GM21390 (cell line): ENCODE data around the gene KIAA0040.
A peak's percentile ranks its signal among the peaks of the same experiment; 100 is the strongest.

Experiments
- ATAC-seq: cut with Tn5 transposase; IDR thresholded peaks from one replicate; pipeline ENCODE4 v1.9.1; 2021; ENCODE audit not compliant: unreplicated experiment

Gene KIAA0040

DNA sequence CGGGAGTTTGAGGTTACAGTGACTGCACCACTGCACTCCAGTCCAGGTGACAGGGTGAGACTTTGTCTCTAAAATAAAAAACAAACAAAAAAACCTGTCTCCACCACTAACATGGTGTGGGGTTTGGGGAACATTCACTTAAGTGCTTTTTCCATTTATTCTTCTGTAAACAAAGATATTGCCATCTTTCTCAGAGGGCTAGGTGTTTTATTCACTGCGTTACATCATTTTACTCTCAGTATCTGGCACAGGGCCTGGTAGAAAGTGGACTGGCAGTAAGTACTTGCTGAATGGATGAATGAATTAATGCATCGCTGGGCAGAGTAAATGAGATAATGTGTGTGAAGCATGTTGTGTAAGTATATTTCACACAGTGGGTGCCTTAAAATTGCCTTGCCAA, 20.1 kb downstream of the KIAA0040 start:
- ATAC-seq, result no peak

- ATAC-seq, result no peak
Measured at GRCh38 chr1:175171036-175171913, 21.3 kb downstream of the KIAA0040 start.

DNA sequence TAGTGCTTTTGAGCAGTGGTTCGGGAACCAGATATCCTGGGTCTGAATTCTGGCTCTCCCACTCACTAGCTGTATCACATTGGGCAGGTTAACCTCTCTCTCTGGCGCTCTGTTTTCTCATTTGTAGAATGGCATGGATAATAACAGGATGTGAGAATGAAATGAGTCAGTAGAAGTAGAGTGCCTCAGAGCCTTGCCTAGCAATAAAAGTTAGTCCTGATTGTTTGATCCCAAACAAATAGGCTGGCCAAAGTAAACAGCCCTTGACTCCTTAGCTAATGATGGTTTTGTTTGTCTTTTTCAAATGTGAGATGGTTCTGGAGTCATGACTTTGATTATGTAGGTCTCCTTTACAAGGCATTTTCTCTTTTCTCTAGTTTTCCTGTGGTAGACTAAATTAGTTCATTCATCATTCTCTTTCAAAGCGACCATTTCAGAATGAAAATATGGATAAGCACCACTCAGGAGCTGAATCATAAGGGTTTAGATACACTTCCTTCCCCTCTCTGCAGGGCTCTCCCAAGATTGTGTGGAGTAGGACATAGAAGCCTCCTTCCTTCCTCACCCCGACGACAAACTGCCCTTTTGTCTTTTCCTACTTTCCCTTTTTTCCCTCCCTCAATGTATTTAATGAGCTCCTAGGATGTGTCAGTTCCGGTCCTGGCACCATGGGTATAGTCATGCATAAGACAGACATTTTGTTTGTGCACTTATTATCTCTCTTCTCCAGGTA, 23.1 kb downstream of the KIAA0040 start:
- no peak for ATAC-seq

- no peak for ATAC-seq
Measured at GRCh38 chr1:175168782-175169181, 23.8 kb downstream of the KIAA0040 start.

GRCh38 chr1:175167861-175168260, 24.7 kb downstream of the KIAA0040 start:
- ATAC-seq, result no peak

DNA sequence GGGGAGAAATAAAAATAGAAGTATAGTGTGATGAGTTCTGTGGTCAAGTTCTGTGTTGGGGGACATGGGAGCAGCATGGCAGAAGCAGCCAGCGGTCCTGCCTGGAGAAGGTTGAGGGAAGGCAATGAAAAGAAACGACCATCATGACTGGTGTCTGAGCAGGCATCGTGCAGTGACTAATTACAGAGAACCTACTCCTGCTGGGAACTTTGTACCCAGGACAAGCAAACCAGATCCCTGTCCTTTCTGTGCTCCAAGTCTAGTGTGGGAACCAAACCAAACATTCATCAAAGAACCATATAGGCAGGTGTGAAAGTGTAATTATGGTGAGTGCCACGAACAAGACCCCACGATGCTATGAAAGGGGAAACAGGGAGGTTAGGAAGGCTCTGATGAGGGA, 25.8 kb downstream of the KIAA0040 start:
- no peak for ATAC-seq

DNA sequence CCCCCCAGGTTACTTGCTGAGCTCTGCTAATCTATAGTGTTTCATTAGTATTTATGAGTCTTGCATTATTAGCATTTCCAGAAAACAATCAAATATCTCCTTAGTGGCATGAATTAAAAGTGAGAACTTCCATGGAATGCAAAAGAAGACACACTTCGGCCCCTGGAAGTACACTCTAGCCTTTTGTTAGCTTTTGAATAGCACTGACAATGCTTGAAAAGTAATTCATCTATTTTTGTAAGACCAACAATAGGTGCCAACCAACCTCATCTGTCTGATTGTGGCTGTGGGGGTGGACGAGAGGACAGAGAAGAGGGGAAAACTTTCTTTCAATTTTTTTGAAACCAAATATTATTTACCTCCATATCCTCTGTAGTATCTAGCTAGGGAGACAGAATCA, 27.8 kb downstream of the KIAA0040 start:
- no peak for ATAC-seq

DNA sequence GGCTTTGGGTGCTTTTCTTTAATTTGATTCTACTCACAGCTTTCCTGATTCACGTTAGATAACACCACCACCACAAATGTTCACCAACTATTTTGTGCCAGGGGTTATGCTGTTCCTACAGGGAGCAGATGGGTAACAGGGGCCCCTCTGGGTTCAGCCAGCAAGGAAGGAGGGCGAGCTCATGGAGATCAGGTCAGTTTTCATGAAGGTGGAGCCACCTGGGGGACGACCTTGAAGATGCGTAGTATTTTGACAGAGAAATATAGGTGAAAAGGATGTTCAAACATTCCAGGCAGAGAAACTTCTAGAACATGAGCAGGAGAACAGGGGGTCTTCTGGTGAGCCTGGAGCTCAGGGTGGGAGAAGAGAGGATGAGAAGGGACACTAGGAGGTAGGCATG, 28.9 kb downstream of the KIAA0040 start:
- ATAC-seq, result no peak

DNA sequence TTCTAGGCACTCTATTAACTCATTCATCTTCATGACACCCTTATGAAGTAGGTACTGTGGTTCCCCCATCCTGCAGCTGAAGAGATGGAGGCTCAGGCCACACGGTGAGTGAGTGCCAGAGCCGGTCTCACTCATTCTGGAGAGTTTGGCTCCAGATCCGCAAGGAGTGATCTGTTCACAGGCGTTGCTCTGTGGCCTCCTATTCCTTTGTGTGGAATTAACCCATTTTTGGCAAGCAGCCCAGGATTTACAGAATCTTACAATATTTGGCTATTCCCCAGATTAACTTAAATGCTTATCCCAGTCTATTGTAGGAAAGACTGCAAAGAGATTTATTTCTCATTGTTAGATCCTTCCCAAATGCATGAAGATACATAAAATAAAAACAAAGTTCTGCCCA, 29.6 kb downstream of the KIAA0040 start:
- ATAC-seq, result no peak

GRCh38 chr1:175158170-175158591, 34.4 kb downstream of the KIAA0040 start:
- no peak for ATAC-seq

DNA sequence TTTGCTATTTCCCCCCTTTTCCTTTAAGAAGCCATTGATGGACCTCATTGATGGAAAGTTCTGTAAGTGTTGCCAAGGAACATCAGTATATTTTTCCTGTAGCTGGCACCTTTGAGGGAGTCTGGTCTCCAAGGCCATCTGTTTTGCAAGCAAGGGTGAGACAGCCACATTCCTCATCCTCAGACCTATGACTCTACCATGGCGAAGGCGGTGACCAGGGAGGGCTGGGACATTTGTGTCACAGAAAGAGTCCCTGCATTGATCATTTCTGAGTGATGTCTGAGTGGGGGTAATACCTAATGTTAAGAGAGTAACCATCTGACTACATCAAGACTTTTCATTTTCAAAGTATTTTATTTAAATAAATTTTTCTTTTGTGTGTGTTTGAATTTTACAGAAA, 35.4 kb downstream of the KIAA0040 start:
- ATAC-seq, result no peak

GRCh38 chr1:175155936-175156335, 36.6 kb downstream of the KIAA0040 start:
- no peak for ATAC-seq

DNA sequence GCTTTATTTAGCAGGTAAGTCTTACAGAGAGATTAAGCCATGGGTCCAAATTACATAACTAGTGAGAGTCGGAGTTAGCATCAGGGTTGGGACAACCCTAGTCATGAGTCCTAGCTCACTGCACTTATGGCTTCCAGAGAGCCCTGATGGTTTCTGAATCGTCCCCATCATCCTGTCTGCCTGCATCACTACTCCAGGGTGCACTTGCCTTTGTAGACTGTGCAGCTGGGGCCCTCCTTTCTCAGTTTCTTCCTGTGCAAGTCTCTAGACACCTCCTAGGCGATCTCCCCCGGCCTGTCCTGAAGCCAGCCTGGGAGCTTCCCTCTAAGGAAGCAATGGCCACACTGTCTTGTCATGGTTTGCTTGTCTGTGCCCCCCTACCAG, 37.1 kb downstream of the KIAA0040 start:
- no peak for ATAC-seq

DNA sequence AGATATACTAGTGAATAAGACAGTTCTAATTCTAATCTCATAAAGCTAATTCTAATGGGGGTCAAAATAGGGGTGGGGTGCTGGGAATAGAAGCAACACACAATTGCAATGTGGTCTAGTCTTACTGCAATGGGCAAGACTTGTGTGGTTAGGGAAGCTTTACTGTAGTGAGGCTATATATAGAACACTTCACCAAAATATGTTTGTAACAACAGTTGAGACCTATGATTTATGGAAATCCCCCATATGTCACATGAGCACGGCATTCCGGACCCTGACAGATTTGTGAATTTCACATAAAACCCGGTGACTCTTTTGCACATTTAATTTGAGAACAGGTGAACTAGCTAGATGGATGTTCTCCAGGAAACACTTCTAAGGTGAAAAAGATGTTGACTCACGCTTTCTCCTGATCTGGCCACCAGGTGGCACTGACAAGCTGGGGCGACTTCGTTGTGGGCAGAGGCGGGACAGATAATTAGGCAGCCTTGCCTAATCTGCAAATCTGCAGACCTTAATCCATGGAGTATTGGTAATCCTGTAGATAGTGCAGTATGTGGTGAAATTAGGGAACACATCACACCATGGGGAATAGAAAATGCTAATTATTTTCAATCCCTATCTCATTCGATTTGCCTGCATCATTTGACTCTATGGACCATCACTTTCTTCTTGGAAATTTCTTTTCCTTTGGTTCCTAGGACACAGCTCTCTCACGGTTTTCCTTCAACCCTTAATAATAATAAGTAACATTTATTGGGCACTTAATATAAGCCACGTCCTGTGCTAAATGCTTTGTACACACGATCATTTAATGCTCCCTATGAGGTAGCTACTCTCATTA, 37.7 kb downstream of the KIAA0040 start:
- ATAC-seq, result peak; percentile 61

GRCh38 chr1:175152006-175152652, 40.4 kb downstream of the KIAA0040 start:
- ATAC-seq, result no peak

- ATAC-seq, result no peak
Measured at GRCh38 chr1:175150596-175151319, 41.8 kb downstream of the KIAA0040 start.

DNA sequence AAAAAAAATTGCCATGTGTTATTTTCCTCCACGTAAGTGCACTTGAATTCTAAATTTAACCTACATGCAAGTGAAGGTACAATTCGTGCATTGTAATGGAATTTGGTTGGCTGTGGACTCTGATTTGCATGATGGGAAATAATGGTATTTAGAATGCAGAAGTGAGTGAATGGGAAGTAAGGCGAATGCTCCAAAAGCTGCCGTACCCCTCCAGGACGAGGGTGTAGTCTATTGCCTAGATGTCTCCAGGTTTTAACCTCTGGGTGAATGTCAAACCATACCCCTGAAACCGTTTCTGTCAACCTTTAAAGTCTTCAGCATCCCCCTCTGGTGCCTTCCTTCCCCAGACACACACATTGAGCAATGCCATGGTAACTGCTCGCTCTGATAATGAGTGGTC, 44.5 kb downstream of the KIAA0040 start:
- no peak for ATAC-seq

GRCh38 chr1:175147569-175147968, 45.0 kb downstream of the KIAA0040 start:
- no peak for ATAC-seq

DNA sequence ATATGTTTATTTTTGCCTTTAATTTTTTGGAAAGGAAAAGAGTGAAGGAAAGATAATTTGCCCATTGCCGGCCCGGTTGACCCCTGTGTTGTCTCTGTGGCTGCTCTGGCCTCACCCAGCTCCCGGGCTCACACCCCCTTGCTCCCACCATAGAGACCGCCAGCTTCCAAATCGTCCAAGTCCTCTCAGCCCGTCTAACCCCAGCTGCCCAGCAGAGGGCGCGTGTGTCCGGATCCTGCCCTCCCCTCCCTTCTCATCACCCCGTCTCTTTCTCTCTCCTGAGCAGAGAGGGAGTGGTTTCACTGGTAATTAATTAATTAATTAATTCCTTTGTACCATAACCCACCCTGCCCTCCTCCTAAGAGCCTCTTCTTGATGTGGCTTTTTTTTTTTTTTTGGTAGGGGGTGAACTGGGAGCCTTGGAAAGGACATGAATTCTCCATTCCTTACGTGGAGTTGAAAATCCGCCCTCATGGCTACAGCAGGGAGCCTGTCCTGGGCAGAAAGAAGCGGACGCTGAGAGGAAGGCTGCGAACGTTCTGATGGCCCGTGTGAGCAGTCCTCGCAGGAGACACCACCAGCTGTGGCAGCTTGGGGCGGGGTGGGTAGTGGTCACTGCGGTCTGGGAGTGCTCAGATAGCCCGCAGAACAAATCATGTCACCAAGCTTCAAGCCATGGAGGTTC, 45.9 kb downstream of the KIAA0040 start:
- no peak for ATAC-seq
